ENCODE data around the gene GABRD.

The GABRD gene

GRCh38 chr1:2056955-2057590 lies 37.9 kb downstream of the GABRD start:
- no peak for DNase-seq

GRCh38 chr1:2059290-2059953 lies 40.3 kb downstream of the GABRD start:
- no peak for DNase-seq

GRCh38 chr1:2060072-2060471 lies 40.9 kb downstream of the GABRD start:
- no peak for DNase-seq

- no peak for DNase-seq
Observed at GRCh38 chr1:2060535-2060934, 41.4 kb downstream of the GABRD start.

GRCh38 chr1:2061065-2061778 lies 42.1 kb downstream of the GABRD start:
- DNase-seq, result no peak

- DNase-seq, result no peak
Observed at GRCh38 chr1:2065699-2066098, 46.6 kb downstream of the GABRD start.

- DNase-seq, result no peak
Observed at GRCh38 chr1:2067393-2067792, 48.2 kb downstream of the GABRD start.

GRCh38 chr1:2067981-2068380 lies 48.8 kb downstream of the GABRD start:
- no peak for DNase-seq

- DNase-seq, result no peak
Observed at GRCh38 chr1:2068951-2069350, 49.8 kb downstream of the GABRD start.

GRCh38 chr1:2070016-2070415 lies 50.9 kb downstream of the GABRD start:
- DNase-seq, result no peak

GRCh38 chr1:2070800-2071530 lies 51.8 kb downstream of the GABRD start:
- DNase-seq, result no peak

- no peak for DNase-seq
Observed at GRCh38 chr1:2072109-2072806, 53.1 kb downstream of the GABRD start.

GRCh38 chr1:2072891-2073290 lies 53.7 kb downstream of the GABRD start:
- DNase-seq, result no peak

- no peak for DNase-seq
Observed at GRCh38 chr1:2073382-2074230, 54.5 kb downstream of the GABRD start.

GRCh38 chr1:2074396-2074795 lies 55.3 kb downstream of the GABRD start:
- no peak for DNase-seq

GRCh38 chr1:2074944-2075740 lies 56.0 kb downstream of the GABRD start:
- no peak for DNase-seq

- no peak for DNase-seq
Observed at GRCh38 chr1:2076826-2077225, 57.7 kb downstream of the GABRD start.

GRCh38 chr1:2078170-2078569 lies 59.0 kb downstream of the GABRD start:
- no peak for DNase-seq

- no peak for DNase-seq
Observed at GRCh38 chr1:2079396-2080085, 60.4 kb downstream of the GABRD start.

GRCh38 chr1:2080140-2080539 lies 61.0 kb downstream of the GABRD start:
- no peak for DNase-seq
